Ammon's horn (tissue), 1 donor: Measurements from ENCODE around the gene ABHD14A.
"Not testable (repeated sequence)": the region's sequence is repeated elsewhere in the genome, so short reads cannot be mapped to it uniquely, and the experiment has no call there.

ENCODE experiments used
- DNase-seq: peaks from one replicate; pipeline ENCODE4 v3.0.0-alpha.2; 2016; ENCODE audit warnings: low spot score

The ABHD14A gene

GRCh38 chr3:51974277-51974962, 444 bp upstream of the ABHD14A start:
- DNase-seq: peak; percentile 37

- peak; percentile 87 for DNase-seq
Measured at GRCh38 chr3:51975852-51976549, 1.1 kb downstream of the ABHD14A start.

GRCh38 chr3:51977446-51978142, 2.7 kb downstream of the ABHD14A start:
- no peak for DNase-seq

GRCh38 chr3:51978143-51978502, 3.3 kb downstream of the ABHD14A start:
- DNase-seq: no peak

- no peak for DNase-seq
Measured at GRCh38 chr3:51980253-51980652, 5.4 kb downstream of the ABHD14A start.

- DNase-seq: no peak
Measured at GRCh38 chr3:51982352-51982837, 7.5 kb downstream of the ABHD14A start.

GRCh38 chr3:51982838-51983577, 8.1 kb downstream of the ABHD14A start, which contains the start of gene ACY1:
TSS of gene ACY1 (plus strand) at chr3:51983535. CDS start at chr3:51984065, 530 bp downstream.
- peak; percentile 88 for DNase-seq

GRCh38 chr3:51983578-51984268, 8.9 kb downstream of the ABHD14A start:
- no peak for DNase-seq

- no peak for DNase-seq
Measured at GRCh38 chr3:51984269-51984647, 9.4 kb downstream of the ABHD14A start.

GRCh38 chr3:51985063-51985462, 10.2 kb downstream of the ABHD14A start:
- DNase-seq: no peak

- no peak for DNase-seq
Measured at GRCh38 chr3:51986010-51986947, 11.4 kb downstream of the ABHD14A start.

GRCh38 chr3:51987568-51987967, 12.7 kb downstream of the ABHD14A start:
- DNase-seq: no peak

GRCh38 chr3:51988286-51989146, 13.7 kb downstream of the ABHD14A start:
- DNase-seq: no peak

GRCh38 chr3:51990501-51990971, 15.7 kb downstream of the ABHD14A start:
- not testable (repeated sequence) for DNase-seq

- no peak for DNase-seq
Measured at GRCh38 chr3:51992017-51992682, 17.3 kb downstream of the ABHD14A start.

- not testable (repeated sequence) for DNase-seq
Measured at GRCh38 chr3:51993657-51994056, 18.8 kb downstream of the ABHD14A start.

- DNase-seq: no peak
Measured at GRCh38 chr3:51994530-51994929, 19.7 kb downstream of the ABHD14A start.

GRCh38 chr3:51995346-51996163, 20.7 kb downstream of the ABHD14A start, which contains the start of gene RPL29:
TSS of gene RPL29 (minus strand) at chr3:51995895. CDS start at chr3:51995461, 434 bp downstream.
- peak; percentile 93 for DNase-seq
